Measurements from ENCODE around the gene TCEAL2.

- no peak for TF ChIP-seq CTCF (conservative IDR thresholded peaks at IDR 0.05; ENCODE audit: low read depth, low read length)
- TF ChIP-seq EZH2 (IDR thresholded peaks at IDR 0.05; ENCODE audit: low read length, unreplicated experiment) = no peak
- no peak for TF ChIP-seq EZH2phosphoT487 (IDR thresholded peaks at IDR 0.05; ENCODE audit: borderline replicate concordance, low read length)
Observed at GRCh38 chrX:102077426-102077825, 48.1 kb upstream of the TCEAL2 start.

All from PC-3 (cell line).